CD4-positive, alpha-beta T cell treated with Interleukin-21 for 1 hour (primary cell): ENCODE results near the gene ABHD2.
"Not testable (repeated sequence)": the region's sequence is repeated elsewhere in the genome, so short reads cannot be mapped to it uniquely, and the experiment has no call there.

Experiments
- DNase-seq: peaks from one replicate; pipeline ENCODE4 v3.0.0-alpha.2; 2020

Gene ABHD2

DNA sequence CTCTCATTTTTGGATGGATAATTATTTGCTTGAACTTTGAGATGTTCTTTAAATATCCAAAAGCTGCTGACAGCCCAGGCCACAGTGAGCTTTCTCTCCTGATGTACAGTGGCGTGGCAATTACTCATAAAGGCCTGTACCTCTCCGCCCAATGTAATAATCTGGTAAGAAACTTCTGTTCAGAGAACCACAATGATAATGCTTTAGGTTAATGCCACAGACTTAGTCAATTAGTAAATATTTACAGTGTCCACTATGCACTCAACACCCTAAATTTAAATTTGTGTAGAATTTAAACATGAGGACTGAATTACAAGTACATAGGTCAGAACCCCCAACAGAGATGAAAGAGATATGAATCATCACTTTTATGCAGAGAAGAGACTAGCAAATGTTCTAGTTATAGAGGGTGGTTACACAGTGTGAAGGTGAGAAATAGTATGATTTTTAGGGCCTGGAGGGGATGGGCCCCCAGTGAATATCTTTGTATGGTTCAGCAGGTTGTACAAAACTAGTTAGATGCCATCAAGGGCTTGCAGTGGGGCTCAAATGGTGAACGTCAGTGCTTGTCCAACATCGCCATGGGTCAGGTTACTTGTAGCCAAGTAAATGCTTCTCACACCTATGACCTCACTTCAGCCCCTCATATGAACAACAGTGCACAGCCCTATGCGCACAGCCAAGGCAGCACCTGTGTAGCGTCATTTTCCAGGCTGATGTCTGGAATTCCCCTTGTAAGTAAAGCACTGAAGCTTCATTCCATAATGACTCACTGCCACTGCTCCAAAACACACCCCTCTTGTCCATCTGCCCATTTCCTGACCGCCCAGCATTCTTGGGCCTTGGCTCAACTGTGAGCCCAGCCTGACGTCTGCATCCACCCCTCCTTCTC, 13.3 kb downstream of the ABHD2 start:
- no peak for DNase-seq

GRCh38 chr15:89103481-89104171, 15.4 kb downstream of the ABHD2 start:
- no peak for DNase-seq

DNA sequence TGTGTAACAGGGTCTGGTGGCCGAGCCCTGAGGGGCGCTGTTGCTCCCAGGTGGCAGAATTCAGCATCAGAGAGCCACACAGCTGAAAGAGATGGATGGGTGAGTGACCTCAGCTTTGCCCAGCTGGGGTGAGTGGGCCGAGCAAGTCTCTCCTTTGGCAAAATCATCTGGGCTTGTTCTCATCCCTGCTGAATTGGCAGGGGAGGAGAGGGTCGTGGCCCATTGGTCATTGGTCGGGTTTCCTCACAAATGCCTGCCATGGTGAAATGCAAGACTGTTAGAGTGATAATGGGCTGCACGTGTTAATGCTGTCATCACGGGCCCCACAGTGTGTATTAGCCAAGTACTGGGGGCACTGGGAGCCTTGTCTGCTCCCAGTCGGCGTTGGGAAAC, 15.9 kb downstream of the ABHD2 start:
- no peak for DNase-seq

GRCh38 chr15:89105147-89105546, 16.9 kb downstream of the ABHD2 start:
- no peak for DNase-seq

DNA sequence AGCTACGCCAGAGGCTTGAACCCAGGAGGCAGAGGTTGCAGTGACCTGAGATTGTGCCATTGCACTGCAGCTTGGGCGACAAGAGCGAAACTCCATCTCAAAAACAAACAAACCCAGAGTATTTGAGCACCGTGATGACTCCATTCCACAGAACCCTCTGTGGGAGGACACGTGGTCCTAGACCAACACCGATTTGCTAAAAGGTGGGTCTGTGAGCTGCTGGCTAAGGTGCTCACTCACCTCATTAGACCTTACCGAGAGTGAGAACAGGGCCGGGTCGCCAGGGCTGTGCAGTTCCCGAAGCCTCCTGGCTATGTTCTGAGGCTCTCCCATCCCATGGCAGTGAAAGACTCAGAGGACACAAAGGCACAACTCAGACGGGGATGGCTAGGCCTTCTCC, 17.9 kb downstream of the ABHD2 start:
- DNase-seq: no peak

GRCh38 chr15:89107984-89108383, 19.7 kb downstream of the ABHD2 start:
- DNase-seq: no peak

- no peak for DNase-seq
These were observed 20.6 kb downstream of the ABHD2 start for GRCh38 chr15:89108835-89109234.

DNA sequence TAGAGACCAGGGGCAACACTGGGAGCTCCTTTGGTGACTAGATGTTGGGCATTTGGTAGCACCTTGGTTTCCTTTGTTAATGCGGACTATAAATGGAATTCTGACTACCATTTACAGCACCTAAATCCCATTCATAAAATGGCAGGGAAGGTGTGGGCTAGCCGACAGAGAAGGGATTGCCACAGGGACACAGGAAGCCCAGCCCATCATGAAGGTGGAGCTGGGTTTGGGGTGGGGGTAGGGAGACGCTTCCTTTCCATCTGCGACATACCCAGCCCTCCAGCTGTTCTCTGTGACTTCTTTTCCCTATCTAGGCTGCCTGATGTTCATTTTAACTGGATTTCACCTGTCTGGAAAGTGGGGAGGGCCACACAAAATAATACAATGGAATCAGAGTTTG, 21.0 kb downstream of the ABHD2 start:
- no peak for DNase-seq

DNA sequence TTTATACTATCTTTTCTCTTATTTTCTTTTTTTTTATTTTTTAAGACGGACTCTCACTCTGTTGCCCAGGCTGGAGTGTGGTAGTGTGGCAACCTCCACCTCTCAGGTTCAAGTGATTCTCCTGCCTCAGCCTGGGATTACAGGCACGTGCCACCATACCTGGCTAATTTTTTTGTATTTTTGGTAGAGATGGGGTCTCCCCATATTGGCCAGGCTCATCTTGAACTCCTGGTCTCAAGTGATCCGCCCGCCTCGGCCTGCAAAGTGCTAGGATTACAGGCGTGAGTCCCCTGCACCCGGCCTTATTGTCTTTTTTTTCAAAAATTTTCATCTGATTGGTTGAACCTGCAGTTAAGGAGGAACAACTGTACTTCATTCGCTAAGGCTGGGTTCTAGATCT, 21.8 kb downstream of the ABHD2 start:
- DNase-seq: no peak

GRCh38 chr15:89111352-89111751, 23.1 kb downstream of the ABHD2 start:
- no peak for DNase-seq

GRCh38 chr15:89111961-89112340, 23.7 kb downstream of the ABHD2 start:
- DNase-seq: no peak

GRCh38 chr15:89112341-89112971, 24.2 kb downstream of the ABHD2 start:
- no peak for DNase-seq

DNA sequence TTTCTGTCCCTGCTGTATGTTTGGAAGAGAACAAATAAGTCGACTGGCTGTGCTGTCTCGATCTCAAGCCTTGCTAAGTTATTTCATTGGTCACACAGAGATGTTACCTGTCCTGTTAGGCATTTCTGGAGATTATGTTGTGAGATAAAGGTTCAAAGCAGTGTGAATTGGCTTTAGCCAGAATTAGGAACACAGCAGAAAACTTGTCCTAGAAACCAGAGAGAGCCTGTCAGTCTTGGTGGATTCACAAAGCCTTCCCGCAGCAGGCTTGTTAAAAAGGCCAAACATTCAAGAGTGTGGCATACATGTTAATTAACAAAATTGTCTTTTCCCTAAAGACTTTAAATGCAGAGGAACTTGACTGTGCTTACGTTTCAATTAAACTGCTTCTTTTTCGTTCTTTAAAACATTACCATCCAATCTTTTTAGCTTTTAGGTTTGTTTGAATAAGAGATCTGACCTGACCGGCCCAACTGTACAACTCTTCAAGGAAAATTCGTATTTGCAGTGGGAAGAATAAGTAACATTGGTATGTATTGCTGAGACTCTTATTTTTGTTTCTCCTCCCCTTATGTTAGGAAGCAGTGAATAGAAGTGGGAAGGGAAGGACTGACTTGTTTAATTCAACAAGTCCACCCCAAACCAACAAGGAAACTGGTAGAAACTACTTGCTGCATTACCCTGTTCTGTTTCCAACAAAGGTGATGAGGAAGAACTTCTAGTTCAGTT, 25.2 kb downstream of the ABHD2 start:
- DNase-seq: no peak

DNA sequence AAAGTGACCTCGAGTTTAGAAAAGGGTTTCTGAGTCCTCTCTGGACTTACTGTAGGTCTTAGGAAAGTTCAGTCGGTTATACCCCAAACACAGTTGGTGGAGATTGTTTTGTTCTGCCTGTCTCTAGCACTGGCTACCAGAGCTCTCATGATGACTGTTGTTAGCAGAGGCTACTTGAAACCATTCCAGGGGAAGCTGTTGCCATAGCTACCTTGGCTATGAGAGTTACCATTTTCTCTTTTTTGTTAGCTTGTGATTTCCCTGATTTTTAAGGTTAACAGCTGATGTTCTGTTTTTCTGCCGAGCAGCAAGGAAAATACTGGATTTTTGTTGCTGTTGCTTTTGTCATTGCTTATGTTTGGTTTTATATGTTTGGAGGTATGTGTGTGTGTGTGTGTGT, 26.7 kb downstream of the ABHD2 start:
- no peak for DNase-seq

- no peak for DNase-seq
These were observed 27.3 kb downstream of the ABHD2 start for GRCh38 chr15:89115547-89115946.

DNA sequence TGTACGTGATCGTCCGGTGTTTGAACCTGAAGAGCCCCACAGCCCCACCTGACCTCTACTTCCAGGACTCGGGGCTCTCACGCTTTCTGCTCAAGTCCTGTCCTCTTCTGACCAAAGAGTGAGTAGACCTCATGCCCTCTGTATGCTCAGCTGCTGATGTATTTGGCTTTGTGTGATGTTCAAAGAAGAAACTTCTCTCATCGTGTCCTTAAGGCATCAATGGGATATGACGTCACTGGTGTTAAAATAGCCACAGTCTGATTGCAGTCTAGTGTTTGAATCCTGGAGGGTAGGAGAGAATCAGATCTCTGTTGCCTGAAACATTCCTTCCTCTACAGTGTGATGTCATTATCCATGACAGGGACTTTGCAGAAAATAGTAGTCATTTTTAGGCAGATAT, 28.1 kb downstream of the ABHD2 start:
- no peak for DNase-seq

- no peak for DNase-seq
These were observed 29.5 kb downstream of the ABHD2 start for GRCh38 chr15:89117790-89118189.

DNA sequence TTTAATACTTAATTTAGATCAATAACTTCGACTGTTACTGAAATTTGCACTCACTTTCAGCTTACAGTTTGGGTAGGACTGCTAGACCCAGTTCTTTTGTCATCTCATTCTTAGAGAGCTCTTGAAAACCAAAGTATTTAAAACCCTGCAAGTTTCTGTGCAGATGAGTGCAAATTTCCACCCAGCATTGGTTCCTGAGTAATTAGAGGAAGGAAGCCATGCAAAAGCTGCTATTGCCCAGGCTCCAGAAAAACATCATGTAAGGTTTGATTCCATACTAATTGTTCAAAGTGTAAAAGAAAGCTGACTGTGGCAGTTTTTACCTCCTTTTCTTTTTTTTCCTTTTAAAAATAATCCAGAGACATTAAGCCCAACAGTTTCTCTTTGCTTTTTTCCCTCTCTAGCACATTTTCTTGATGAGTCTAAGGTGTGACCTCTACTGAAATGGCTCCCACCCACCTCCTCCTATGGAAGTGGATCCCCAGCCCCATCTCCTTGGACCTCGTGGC, 30.3 kb downstream of the ABHD2 start:
- no peak for DNase-seq

GRCh38 chr15:89119489-89120478, 31.5 kb downstream of the ABHD2 start:
- no peak for DNase-seq

DNA sequence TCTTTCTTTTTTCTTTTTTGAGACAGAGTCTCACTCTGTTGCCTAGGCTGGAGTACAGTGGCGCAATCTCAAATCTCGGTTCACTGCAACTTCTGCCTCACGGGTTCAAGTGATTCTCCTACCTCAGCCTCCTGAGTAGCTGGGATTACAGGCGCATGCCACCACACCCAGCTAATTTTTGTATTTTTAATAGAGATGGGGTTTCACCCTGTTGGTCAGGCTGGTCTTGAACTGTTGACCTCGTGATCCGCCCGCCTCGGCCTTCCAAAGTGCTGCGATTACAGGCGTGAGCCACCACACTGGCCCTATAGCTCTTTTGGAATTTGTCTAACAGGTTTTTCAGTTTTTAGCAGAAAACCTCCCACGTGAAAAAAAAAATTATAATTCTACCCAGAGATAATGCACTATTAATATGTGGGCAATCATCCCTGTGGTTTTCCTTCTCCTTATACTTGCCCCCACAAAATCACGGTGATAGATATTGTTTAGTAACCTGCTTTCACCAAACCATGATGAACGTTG, 32.3 kb downstream of the ABHD2 start:
- not testable (repeated sequence) for DNase-seq

DNA sequence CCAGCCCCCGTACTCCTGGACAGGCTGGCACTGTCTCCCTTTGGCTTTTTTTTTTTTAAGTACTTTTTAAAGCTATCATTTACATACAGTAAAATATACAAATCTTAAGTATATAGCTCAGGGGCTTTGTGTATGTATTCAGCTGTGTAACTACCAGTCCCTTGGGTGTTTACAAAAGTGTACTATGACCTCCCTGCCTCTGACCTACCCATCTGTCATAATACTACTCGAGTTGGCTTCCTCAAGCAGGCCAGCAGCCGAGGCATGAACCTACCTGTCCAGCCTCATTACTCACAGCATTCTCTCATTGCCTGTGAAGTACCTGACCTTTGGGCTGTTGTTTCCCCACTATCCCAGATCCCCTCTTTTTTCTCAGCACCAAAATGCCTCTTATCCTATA, 33.2 kb downstream of the ABHD2 start:
- DNase-seq: no peak
